Thyroid gland (tissue), 4 donors: ENCODE data around the gene CSTF3. TPM values are rescaled to one million over a fixed set of nuclear protein-coding genes. Genes with fewer than 3 reads are reported as not detected.

Experiments used
- DNase-seq, 2 donors: peaks; one replicate each; pipeline ENCODE4 v3.0.0-alpha.2; 2019
- H3K27ac ChIP-seq, 3 donors: fragments of 200-600 bp; sonication (generic); 1 replicate in 2 of 3; 2 replicates in 1 of 3; pipeline ENCODE4 v1.5.1; 2016 to 2019; ENCODE audit warnings: mild to moderate bottlenecking in 1 of 3, moderate library complexity in 1 of 3
- H3K27me3 ChIP-seq: fragments of 200-600 bp; sonication (generic); one replicate; pipeline ENCODE4 v1.5.1; 2019
- H3K36me3 ChIP-seq, 2 donors: fragments of 200-600 bp; sonication (generic); one replicate each; pipeline ENCODE4 v1.5.1; 2016 to 2019
- H3K4me1 ChIP-seq, 2 donors: fragments of 200-600 bp; sonication (generic); one replicate each; pipeline ENCODE4 v1.5.1; 2017 to 2019
- H3K4me3 ChIP-seq, 3 donors: fragments of 200-600 bp; sonication (generic); replicated peaks in 1 of 3; 1 replicate in 2 of 3; 2 replicates in 1 of 3; pipeline ENCODE4 v1.5.1; 2016; ENCODE audit warnings: mild to moderate bottlenecking in 1 of 3
- H3K9me3 ChIP-seq: fragments of 200-600 bp; sonication (generic); one replicate; pipeline ENCODE4 v1.5.1; 2017
- CTCF ChIP-seq, 6 experiments: fragments of 200-600 bp in 3 of 6; fragments of 450-650 bp in 3 of 6; sonication (generic) in 3 of 6; IDR thresholded peaks; one replicate each; pipeline ENCODE4 v1.5.1; 2016 to 2019; ENCODE audit warnings: antibody characterized with exemption in 6 of 6, mild to moderate bottlenecking in 2 of 6, inconsistent platforms in 1 of 6, moderate library complexity in 1 of 6
- POLR2A ChIP-seq, 2 donors: fragments of 450-650 bp; IDR thresholded peaks; one replicate each; pipeline ENCODE4 v1.6.1; 2017; ENCODE audit warnings: antibody characterized with exemption in 2 of 2, mild to moderate bottlenecking in 2 of 2, moderate library complexity in 1 of 2
- WGBS, 2 donors: methylation state at CpG; one replicate each; pipeline ENCODE4 v1.1.5; 2017; 5-methylcytosine and 5-hydroxymethylcytosine counted together
- intact Hi-C: fragments of 100-400 bp; cut with DNase I; formaldehyde crosslinking; loops from one replicate; pipeline ENCODE4 v1.15.1; 2023
- total RNA-seq, 4 donors: library from RNA; depleted of rRNA; stranded (reverse); fragments of >200 nt; gene quantifications; one replicate each; pipeline ENCODE4 v1.2.3, GENCODE V29; 2016

The CSTF3 gene
- total RNA-seq, 4 donors from 2014 or later: 18.1 to 30.4 (median 26.2) TPM

- Histone ChIP-seq H3K4me3 (no peak overlapping the region), H3K9me3 (no peaks in the 10 kb centered on the region), H3K36me3 (peaks cover 14 to 28% of the 10 kb centered on the region in 2 donors), H3K27ac (no peak overlapping the region), H3K27me3 (no peaks in the 10 kb centered on the region), H3K4me1 (peaks cover 4 to 6% of the 10 kb centered on the region in 2 donors)
- WGBS, 2 donors: 76 to 77% methylated on average over 5 of the region's 5 CpGs
- TF ChIP-seq CTCF (IDR thresholded peaks at IDR 0.05) (no peak), POLR2A (IDR thresholded peaks at IDR 0.05) (no peak)
- intact Hi-C loops: loop anchor here (5.0 to 10.0 kb wide), 2 partner anchors 100 to 257 kb away; no protein-coding TSS in a partner anchor
- DNase-seq: no peak
Measured at GRCh38 chr11:33062137-33062536, 99.1 kb downstream of the CSTF3 start.

GRCh38 chr11:33060271-33060670 is 101.0 kb downstream of the CSTF3 start:
- Histone ChIP-seq H3K4me1 (no peaks in the 10 kb centered on the region), H3K9me3 (no peaks in the 10 kb centered on the region), H3K27ac (no peak overlapping the region), H3K27me3 (no peaks in the 10 kb centered on the region), H3K4me3 (no peak overlapping the region), H3K36me3 (peaks cover 12 to 28% of the 10 kb centered on the region in 2 donors)
- intact Hi-C loops: loop anchor here (5.0 to 10.0 kb wide), 2 partner anchors 98 to 255 kb away; no protein-coding TSS in a partner anchor
- no peak for DNase-seq
- TF ChIP-seq POLR2A (IDR thresholded peaks at IDR 0.05): no peak
- no peak for TF ChIP-seq CTCF (IDR thresholded peaks at IDR 0.05)
- 96 to 100% methylated on average over 3 of the region's 3 CpGs for WGBS, 2 donors

GRCh38 chr11:33059331-33060007 is 101.8 kb downstream of the CSTF3 start:
- H3K27ac ChIP-seq: no peak overlapping the region
- no peak for TF ChIP-seq POLR2A (IDR thresholded peaks at IDR 0.05)
- no peak for TF ChIP-seq CTCF (IDR thresholded peaks at IDR 0.05)
- H3K4me3 ChIP-seq: no peak overlapping the region
- no peaks in the 10 kb centered on the region for H3K9me3 ChIP-seq
- 86 to 92% methylated on average over 5 of the region's 5 CpGs for WGBS, 2 donors
- intact Hi-C loops: loop anchor here (5.0 to 10.0 kb wide), 2 partner anchors 97 to 255 kb away; no protein-coding TSS in a partner anchor
- H3K27me3 ChIP-seq: no peaks in the 10 kb centered on the region
- DNase-seq: no peak
- no peaks in the 10 kb centered on the region for H3K4me1 ChIP-seq
- peaks cover 12 to 28% of the 10 kb centered on the region in 2 donors for H3K36me3 ChIP-seq

- Histone ChIP-seq H3K27me3 (no peaks in the 10 kb centered on the region), H3K36me3 (peaks cover 8 to 28% of the 10 kb centered on the region in 2 donors), H3K4me1 (no peaks in the 10 kb centered on the region), H3K9me3 (no peaks in the 10 kb centered on the region), H3K4me3 (no peak overlapping the region), H3K27ac (no peak overlapping the region)
- TF ChIP-seq CTCF (IDR thresholded peaks at IDR 0.05) (no peak), POLR2A (IDR thresholded peaks at IDR 0.05) (no peak)
- 85 to 88% methylated on average over 1 of the region's 1 CpG for WGBS, 2 donors
- intact Hi-C loops: no loop called here
- no peak for DNase-seq
Measured at GRCh38 chr11:33057284-33057683, 104.0 kb downstream of the CSTF3 start.

GRCh38 chr11:33055375-33055774 is 105.9 kb downstream of the CSTF3 start:
- H3K27ac ChIP-seq: no peak overlapping the region
- no peak overlapping the region for H3K4me3 ChIP-seq
- H3K4me1 ChIP-seq: no peaks in the 10 kb centered on the region
- H3K9me3 ChIP-seq: no peaks in the 10 kb centered on the region
- DNase-seq: no peak
- intact Hi-C loops: no loop called here
- H3K36me3 ChIP-seq: peaks cover 4 to 20% of the 10 kb centered on the region in 2 donors
- TF ChIP-seq POLR2A (IDR thresholded peaks at IDR 0.05): no peak
- TF ChIP-seq CTCF (IDR thresholded peaks at IDR 0.05): no peak
- H3K27me3 ChIP-seq: no peaks in the 10 kb centered on the region
